ENCODE results near the gene NLRP10.

- TF ChIP-seq CTCF (IDR thresholded peaks at IDR 0.05; ENCODE audit: low read length) = no peak
- TF ChIP-seq EZH2 (optimal IDR thresholded peaks at IDR 0.05; ENCODE audit: low read depth, low read length) = no peak
- TF ChIP-seq EZH2phosphoT487 (IDR thresholded peaks at IDR 0.05; ENCODE audit: low read length) = no peak
These were observed 12.1 kb upstream of the NLRP10 start for GRCh38 chr11:7977232-7977917.

Data from MM.1S (cell line).